Left renal pelvis (tissue), 4 donors: ENCODE measurements around the gene SPTB. TPM values are rescaled to one million over a fixed set of nuclear protein-coding genes. Genes with fewer than 3 reads are reported as not detected.

Experiments used
- DNase-seq, 4 donors: peaks; one replicate each; pipeline ENCODE4 v3.0.0-alpha.2; 2013; ENCODE audit warnings: low read depth in 4 of 4, low spot score in 3 of 4
- polyA plus RNA-seq, 4 donors: library from polyadenylated mRNA; unstranded; fragments of 120-200 nt; gene quantifications; one replicate each; pipeline ENCODE4 v1.2.1, GENCODE V29; 2013; ENCODE audit not compliant: insufficient read length in 4 of 4

Gene SPTB
- polyA plus RNA-seq, 4 donors: 9.6 to 16.8 (median 13.7) TPM

DNA sequence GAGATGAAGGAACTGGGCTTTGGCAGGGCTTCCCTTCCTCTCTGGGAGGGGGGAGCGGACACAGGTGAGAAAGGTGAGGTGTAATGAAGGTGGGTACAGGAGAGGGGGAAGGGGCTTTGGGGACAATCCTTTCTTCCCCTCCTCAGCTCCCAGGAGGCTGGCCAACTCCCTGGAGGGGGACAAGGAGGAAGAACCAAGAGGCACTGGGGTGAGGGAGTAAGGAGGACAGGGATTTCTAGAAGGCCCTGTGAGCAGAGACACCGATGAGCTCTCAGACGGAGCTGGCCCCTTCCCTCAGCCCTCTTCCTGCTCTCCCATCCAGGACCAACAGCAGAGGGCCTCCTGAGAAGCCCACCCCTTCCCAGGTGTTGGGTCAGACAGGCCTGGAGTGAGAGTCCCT lies 122.1 kb downstream of the SPTB start:
- DNase-seq: no peak

DNA sequence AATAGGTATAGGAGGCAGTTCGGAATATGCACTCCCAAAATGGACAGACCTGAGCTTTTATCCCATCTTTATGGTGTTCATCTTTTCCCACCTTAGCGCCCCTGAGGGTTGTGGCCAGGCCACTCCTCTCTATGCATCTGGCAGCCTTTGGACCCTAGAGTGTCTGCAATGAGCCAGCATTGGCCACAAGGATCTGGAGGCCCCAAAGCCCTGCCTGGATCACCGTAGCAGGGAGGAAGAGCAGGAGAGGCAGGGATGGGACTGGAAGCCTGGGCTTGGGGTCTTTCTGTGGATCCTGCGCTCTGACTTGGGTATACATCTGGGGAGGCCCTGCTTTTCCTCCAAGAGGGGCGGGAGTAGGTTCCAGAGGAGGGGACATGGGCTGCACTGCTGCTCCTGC lies 123.0 kb downstream of the SPTB start:
- DNase-seq: no peak

DNA sequence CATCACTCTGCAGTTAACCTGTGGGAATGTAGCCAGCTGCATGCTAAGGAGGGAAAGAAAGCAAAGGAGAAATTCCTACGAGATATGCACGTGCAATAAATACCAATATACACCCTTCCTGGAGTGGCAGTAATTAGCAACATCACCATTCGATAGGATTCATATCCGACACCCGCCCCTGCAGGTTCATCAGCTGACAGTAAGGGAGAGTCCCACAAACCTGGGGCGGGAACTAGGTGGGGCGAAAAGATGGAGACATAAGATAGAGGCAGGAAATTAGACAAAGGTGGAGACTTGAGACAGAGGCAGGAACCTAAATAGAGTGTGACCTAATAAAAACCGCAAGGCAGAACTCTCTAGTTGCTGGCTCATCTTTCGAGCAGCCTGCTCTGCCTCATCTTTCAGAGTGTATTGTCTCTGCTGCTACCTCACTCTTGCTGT lies 123.9 kb downstream of the SPTB start:
- DNase-seq: no peak

DNA sequence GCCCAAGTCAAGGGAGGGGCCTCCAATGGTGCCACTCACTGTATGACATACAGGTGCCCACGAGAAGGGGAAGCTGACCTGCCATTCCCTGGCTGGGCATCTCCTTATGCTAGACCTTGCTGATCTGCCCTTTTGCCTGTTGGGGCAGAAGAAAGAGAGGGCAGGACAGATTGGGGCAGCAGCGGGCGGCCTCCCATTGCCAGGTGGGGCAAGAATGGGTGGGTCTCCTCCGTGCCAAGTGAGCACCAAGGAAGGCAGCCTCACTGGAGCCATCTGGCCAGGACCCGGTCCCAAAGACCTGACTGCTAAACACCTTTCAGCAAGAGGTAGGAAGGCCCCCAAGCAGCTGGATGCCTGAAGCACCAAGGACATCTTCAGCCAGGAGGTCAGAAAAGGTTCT lies 125.0 kb downstream of the SPTB start:
- no peak for DNase-seq

DNA sequence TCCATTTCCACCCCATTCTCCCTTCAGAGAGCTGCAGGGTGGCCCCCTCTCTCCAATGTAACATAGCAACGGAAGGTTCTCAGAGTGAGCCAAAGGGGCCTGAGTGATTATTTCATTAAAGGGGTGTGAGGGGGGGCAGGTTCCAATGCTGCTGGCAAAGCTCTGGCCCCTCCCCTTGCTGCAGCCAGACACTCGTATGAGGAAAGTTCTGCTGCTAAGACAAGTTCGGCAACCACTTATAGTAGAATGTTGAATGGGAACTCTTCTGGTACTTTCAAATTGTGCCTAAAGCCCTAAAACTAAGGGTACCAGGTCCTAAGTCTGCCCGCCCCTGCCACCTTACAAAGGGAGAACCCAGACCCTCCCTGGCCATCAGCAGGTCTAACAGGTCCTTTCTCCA lies 125.7 kb downstream of the SPTB start:
- no peak for DNase-seq

DNA sequence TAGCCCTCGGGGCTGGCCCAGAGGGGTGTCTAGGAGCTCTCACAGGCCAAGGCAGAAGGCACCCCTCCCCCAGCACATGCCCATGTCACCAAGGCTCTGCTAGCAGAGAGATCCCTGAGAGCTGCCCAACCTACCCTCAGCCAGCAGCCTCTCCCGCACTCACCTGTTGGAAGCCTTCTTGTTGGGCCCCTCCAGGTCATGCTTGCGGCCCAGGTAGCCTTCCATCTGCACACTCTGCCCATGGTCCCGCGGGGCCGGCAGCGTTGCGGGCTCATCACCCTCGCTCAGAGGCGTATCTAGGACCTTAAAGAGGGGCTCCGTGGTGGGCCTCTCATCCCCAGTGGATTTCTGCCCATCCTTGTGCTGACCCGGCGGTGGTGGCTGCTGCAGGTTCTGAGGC lies 126.3 kb downstream of the SPTB start:
- no peak for DNase-seq

DNA sequence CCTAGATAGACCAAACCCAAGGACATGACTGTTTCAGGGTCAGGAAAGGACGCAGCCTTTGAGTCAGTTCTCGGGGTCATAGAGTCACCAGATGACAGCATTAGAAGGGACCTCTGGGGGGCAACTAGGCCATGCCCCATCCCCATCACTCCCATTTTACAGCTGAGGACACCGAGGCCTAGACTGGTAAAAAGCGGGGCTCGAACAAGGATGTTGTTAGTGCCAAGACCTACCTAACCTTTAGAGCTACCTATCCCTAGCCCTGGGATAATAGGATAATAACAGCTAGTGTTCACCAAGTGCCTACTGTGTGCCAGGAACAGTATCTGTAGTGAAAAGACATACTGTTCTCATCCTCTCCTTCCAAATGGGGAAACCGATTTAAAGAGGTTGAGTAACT lies 126.8 kb downstream of the SPTB start:
- DNase-seq: no peak

DNA sequence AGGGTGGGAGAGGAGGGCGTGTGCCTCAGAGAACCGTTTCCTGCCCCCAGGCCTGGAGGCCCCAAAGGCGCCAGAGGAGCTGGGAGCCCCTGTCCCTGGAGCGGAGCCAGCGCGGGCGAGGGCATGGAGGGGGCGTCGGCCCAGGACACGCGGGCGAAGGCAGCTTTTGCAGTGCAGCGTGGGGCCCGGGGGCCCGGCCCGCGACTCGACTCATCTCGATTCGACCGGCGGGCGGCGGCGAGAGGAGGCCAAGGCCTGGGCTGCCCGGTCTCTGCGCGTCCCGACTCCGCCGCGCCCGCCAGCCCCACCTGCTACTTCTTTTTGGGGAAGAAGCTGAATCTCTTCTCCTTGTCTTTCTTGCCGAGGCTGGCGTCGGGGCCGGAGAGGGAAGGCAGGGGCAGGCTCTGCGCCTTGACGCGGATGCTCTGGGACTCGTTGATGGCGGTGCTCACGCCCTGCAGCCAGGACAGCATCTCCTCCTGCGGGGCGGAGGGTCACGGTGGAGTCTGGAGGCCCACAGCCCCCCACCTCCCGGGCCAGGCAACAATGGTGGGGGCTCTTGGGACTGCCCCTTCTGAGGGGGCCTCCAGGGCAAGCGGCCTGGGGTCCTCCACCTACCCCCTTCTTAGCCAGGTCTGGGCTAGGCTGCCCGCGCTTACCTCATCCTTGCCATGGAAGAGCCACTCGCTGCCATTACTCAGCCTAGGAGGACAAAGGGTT lies 130.6 kb downstream of the SPTB start:
- no peak for DNase-seq

DNA sequence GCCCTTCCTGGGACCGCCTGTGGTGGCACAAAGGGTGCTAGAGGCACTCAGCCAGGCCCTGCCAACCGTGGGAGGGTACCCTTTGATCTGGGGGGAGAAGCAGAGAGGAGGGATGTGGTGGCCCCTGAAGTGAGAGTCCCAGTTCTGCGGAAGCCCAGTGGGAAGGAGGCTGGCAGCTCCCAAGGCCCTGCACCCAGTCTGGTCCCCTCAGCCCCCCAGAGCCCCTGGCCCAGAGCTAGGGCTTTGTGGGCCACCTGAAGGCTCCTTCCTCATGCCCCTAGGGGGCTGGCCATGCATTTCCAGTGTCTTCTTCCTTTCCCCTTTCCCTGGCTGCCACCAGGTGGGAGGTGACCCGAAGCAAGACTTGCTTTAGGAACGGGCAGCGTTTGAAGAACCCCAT lies 131.2 kb downstream of the SPTB start:
- no peak for DNase-seq

DNA sequence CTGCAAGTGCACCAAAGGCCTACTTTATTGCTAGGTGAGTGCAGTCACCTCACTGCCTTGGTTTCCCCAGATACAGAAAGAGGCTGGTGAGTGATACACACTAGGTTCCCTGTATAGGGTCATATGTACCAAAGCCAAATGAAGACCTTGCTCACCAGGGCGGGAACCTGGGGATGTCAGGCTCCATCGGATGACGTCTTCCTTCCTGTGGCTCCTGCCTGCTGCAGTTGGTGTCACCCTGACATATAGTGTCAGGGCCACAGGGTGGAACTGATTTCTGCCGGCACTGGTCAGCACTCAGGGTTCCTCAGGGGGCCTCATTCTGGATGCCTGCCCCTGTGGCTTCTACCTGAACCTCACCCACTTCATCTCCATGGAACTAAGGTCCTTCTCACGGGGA lies 132.4 kb downstream of the SPTB start:
- DNase-seq: no peak

DNA sequence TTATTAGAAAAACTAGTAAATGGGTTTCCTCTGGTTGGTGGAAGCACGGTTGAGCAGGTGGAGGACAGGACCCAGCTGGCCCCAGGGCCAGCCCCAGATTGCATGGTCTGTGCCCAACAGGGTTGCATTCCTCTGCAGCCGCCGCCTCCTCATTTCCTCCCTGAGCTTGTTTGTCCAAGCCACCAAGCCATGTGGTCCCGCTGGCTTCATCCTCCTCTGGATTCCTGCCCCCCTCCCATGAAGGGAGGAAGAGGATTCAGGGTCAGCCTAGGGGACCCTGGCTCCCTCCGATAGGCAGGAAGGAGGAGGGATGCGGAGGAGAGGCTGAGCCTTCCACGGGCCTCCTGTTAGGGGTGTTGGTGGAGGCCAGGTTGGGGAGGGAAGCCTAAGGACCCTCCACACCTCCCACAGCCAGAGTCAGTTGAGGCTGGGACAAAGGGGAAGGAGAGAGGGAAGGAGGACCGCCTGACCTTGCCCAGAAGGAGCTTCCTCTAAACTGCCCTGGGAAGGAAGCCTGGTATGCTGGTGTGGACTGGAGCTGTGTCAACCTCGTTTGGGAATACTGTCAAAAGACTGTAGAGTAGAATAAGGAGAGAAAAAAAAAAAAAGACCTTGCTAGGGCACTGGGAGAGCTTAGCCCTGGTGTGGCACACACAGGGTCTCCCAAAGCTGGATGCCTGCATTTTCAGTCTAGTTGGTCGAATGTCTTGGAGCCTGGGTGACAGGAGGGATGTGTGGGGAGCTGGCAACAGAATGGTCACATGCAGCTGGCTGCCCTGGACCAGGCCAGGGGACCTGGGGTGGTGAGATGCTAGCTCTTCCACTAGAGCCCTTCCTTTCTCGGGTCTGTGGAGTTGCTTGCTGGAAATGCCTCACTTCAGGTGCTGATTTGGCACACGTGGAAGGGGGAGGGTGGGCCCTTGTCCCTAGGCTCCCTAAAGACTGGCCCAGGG lies 133.1 kb downstream of the SPTB start:
- no peak for DNase-seq

DNA sequence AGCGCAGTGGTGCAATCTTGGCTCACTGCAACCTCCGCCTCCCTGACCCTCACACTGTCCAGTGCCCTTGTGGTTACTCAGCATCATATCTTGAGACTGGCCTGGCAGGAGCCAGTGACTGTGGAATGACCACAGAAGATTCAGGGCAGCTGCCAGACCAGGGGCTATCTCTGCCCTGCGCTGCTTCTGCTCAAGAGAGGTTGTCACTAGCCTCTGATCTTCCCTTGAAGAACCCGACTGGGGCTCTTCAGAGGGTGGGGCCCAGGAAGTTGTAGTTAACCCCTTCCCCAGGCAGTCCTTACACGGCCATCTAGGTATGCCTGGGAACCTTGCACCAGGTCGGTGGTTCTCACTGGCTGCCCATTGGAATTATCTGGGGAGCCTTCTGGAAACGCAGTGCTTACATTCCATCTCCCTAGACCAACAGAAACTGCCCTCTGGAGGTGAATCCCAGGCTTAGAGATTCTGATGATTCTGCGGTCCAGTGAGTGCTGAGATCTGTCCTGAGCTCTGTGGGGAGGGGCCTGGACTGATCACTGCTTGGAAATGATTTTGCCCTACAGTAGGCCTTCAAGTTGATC lies 134.1 kb downstream of the SPTB start:
- no peak for DNase-seq

DNA sequence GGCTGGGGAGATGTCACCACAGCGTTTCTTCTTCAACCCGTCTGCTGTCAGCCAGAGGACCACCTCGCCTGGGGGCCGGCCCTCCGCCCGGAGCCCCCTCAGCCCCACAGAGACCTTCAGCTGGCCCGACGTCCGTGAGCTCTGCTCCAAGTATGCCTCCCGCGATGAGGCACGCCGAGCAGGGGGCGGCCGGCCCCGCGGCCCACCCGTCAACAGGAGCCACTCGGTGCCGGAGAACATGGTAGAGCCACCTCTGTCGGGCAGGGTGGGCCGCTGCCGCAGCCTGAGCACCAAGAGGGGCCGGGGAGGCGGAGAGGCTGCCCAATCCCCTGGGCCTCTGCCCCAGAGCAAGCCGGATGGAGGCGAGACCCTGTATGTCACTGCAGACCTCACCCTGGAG lies 136.6 kb downstream of the SPTB start:
- DNase-seq: no peak

DNA sequence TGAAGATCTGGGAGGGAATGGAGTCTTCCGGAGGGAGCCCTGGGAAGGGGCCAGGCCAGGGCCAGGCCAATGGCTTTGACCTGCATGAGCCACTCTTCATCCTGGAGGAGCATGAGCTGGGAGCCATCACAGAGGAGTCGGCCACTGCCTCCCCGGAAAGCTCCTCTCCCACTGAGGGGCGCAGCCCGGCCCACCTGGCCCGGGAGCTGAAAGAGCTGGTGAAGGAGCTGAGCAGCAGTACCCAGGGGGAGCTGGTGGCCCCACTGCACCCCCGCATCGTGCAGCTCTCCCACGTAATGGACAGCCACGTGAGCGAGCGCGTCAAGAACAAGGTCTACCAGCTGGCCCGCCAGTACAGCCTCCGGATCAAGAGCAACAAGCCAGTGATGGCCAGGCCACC lies 137.7 kb downstream of the SPTB start:
- DNase-seq: no peak

DNA sequence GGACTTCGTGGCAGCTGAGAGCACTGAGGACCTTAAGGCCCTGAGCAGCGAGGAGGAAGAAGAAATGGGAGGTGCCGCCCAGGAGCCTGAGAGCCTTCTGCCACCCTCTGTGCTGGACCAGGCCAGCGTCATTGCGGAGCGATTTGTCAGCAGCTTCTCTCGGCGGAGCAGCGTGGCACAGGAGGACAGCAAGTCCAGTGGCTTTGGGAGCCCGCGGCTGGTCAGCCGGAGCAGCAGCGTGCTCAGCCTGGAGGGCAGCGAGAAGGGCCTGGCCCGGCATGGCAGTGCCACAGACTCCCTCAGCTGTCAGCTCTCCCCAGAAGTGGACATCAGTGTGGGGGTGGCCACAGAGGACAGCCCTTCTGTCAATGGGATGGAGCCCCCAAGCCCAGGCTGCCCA lies 138.5 kb downstream of the SPTB start:
- no peak for DNase-seq

DNA sequence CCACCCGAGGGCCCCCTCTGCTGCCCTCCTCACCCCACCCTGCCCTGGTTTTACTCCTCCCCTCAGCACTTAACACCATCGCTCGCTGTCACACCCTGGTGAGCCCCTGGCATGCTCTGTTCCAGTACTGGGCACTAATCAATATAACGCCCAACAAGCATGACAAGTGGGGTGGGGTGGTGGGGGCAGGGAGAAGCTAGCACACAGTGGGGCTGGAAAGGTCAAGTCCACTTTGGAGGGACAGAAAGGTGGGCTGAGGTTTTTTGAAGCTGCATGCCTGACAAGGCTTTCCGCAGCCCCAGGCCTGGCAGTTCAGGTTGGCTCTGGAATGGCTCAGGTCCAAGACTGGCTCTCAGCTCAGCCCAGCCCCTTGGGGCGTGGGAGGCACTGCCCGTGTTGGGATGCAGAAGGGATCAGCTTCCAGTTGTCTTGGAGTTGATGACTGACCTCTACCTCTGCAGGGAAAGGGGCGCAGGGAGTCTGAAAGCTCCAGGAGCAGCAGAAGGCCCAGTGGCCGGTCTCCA lies 141.4 kb downstream of the SPTB start:
- DNase-seq: no peak

DNA sequence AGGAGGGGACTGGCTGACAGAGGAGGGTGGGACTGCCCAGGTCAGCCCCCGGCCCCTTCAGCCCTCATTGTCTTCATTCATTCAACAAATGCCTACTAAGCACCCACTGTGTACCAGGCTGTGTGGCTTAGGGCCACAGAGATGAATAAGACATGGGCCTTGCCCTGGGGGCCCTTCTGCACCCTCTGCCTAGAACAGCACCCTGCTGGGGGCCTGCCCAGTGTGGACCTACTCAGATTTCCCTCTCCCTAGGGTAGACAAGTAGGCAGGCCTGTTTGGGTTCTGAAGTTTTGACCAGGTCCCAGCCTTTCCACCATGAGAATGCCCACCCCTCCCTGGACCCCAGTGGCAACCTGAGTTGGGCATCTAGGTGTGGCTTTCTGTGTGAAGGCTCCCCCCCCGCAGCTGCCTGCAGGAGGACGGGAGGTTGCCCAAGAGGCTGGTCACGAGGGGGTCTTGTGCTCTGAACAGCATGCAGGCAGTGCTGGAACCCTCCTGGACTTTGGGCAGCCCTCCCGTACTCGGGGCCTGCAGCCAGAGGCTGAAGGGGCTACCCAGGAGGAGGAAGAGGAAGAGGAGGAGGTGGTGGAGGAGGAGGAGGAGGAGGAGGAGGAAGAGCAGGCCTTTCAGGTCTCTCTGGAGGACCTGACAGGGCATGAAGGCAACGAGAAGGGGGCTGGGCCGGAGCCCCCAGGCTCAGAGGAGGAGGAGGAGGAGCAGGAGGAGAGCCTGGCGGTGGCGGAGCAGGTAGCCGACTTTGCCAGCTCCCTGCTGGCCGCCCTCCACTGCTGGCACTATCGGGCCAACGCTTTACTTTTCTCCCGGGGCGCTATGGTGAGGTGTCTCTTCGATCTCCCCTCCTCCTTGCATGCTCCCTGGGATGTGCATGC lies 142.1 kb downstream of the SPTB start:
- DNase-seq: no peak

DNA sequence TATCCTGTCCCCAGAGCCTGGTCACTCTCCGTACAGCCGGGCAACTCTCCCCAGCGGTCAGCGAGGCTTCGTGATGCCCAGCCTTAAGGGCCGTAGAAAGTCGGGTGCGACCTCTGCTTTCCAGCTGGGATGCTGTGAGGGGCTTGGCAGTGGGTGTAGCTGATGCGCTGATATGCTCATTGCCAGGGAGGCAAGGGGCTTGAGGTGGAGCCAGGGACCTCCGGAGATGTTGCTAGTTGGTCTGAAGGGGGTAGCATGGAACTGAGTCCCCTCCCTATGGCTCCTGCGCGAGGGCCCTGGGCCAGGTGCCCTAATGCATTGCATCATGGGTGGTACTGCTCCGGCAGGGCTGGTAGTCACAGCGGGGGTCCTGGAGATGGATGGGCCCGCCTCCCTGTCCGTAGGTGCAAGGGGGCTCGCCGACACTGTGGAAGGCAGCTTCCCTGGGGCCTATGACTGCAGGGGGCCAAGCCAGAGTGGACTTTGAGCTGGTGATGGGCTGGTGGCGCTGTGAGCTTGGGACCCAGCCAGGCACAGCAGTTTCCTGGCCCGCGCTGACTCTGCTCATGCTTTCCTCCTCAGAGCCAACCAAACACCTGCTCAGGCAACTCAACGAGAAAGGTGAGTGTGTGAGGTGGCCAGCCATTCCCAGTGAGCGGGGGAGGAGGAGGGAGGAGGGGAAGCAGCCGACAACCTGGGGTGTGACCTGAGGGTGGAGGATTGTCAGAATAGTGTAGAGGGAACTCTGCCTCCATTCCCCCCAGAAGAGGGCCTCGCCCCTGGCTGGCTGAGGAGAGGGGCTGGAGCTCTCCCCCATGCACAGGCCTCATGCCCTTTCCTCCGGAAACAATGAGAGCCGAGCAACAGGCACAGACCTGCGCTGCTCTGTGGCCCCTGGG lies 143.2 kb downstream of the SPTB start:
- no peak for DNase-seq

DNA sequence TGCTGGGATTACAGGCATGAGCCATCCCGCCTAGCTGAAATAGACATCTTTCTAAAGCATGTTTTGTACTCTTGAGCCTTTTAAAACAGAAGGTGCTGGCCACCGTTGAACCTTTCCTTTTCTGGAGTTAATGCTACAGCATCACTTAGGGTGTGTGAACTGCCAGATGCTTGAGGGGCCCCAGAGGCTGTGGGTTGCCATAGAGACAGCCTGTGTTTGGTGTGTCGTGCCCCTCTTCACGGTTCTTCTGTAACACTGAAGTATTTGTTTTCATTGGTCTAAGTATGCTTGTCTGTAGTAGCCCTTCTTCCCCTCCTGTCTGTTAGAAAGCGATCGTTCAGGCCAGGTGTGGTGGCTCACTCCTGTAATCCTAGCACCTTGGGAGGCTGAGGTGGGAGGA lies 144.7 kb downstream of the SPTB start:
- DNase-seq: no peak
